NCI-H2227 (cell line): Measurements from ENCODE around the gene PNPLA8.
A peak's percentile ranks its signal among the peaks of the same experiment; 100 is the strongest.
"Not testable (repeated sequence)": the region's sequence is repeated elsewhere in the genome, so short reads cannot be mapped to it uniquely, and the experiment has no call there.

Experiments used
- DNase-seq: peaks from one replicate; lab custom pipeline; 2025; ENCODE audit not compliant: unreplicated experiment; lab: John Stamatoyannopoulos, UW

Gene PNPLA8

DNA sequence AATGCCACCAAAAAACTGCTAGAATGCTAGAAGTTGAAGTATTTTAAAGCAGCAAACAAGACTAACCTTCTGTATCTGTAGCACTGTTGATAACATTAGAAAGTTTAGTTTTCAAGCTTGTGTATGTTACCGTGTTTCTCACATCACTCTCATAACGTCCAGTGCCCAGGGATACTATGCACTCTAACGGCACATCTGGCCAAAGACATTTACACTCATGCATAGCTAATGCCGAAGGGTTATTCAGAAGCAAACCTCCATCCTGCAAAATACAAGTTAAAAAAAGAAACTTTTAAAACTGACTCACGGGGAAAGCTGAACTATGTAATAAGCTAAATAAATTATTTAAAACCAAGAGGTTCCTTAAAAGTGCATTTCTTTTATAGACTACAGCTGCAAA lies 46.8 kb downstream of the PNPLA8 start:
- DNase-seq: no peak

DNA sequence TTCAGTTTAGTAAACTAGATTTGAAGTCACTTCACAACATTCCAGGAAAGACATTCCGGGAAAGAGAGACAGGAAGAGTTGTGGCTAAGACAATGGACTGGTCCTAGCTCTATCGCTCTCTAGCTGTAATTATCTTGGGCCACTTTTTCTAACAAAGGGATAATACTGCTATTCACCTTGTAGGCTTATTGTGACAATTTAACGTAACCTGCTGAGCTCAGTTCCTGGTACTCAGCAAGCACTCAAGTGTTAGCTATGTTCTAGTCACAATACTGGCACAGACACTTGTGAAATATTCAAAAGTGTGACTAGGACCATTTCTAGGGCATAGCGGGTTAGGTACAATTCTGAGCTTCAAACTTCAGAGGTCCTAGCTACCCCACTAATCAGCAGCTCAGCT lies 57.7 kb downstream of the PNPLA8 start:
- peak; percentile 32 for DNase-seq

DNA sequence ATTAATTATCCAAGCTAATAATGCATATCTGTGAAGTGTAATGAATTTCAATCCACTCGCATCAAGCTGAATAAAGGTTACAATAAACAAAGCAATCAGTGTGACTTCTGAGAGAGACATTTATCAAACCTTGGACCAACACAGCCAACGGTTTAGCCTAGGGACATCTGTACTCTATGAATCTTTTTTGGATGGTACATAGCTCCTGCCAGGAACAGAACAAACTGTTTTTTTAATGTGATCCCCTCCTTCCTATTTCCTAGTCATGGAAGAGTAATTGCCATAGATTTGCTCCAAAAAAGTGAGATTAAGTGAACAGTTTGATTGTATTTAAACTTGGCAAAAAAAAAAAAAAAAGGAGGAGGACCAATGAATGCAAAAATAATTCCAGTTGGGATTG lies 58.5 kb downstream of the PNPLA8 start:
- no peak for DNase-seq

DNA sequence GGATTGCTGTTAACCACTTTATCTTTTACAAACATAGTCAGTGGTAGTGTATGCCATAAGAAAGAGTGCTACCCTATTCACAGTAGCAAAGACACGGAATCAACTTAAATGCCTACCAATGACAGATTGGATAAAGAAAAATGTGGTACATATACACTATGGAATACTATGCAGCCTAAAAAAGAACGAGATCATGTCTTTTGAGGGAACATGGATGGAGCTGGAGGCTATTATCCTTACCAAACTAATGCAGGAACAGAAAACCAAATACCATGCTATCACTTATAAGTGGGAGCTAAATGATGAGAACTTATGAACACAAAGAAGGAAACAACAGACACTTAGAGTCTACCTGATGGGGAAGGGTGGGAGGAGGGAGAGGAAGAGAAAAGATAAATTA lies 59.6 kb downstream of the PNPLA8 start:
- DNase-seq: not testable (repeated sequence)

DNA sequence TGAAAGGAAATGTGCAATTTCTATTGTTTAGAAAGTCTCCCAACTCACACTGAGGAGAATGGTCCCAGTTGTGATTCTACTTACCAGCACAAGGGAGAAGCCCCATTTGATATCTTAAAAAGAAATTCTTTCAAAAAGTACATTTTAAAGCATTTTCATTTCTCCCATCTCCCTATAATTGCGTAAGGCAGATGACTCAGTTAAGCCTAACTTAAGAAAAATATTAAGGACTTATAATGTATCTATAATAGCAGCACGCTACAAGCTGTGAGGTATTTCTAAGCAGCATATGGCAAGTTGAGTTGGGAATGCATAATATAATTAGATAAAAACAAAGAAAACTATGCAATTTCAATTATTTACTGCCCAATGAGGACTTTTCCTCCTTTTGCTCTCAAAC lies 61.2 kb downstream of the PNPLA8 start:
- no peak for DNase-seq

DNA sequence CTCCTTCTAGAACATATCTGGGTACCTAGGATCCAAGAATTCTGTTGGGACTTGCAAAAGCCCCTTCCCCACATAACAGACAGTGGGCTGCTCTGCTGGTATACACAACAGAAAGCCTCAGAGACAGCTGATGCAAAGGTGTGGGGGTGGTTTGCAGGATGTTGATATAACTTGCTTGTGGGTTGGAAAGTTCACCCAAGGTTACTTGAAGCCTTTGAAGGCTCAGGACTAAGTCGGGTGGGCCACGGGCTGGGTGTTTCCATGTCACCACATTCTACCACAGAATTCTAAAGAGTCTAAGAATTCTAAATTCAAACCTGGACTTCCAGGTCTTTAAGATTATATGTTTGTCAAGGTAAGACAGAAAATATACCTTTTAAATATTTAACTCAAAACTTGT lies 62.3 kb downstream of the PNPLA8 start:
- no peak for DNase-seq

DNA sequence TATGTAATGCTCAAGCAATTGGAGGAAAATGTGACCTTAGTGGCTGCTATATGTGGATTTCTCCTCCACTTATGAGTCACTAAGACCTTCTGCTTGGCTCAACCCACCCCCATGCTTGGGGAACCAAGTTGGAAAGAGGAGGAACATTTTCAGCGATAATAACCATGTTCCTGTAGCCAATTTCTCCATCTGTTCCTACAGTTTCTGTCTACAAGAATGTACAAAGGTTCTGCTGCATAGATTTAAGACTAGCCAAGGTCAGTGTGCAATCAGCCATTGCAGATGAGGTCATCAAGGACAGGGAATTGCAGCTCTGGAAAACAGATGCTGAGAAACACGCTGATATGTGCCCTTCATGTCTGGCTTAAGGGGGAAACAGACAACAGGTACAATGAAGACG lies 64.1 kb downstream of the PNPLA8 start:
- DNase-seq: peak; percentile 50

DNA sequence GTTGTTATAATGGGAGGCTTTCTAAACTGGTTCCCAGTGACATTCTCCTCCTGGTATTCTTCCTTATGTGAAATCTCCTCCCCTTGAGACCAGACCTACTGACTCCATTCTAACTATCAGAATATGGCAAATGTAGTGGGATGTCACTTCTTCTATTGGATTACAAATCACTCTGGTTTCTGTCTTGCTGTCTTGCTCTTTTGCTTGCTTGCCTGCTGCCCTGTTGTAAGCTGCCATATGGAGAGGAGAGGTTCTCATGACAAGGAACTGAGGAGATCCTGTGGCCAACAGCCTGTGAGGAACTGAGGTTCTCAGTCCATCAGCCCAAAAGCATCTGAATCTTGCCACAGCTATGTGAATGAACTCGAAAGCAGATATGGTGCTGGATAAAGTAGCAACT lies 65.0 kb downstream of the PNPLA8 start:
- no peak for DNase-seq

DNA sequence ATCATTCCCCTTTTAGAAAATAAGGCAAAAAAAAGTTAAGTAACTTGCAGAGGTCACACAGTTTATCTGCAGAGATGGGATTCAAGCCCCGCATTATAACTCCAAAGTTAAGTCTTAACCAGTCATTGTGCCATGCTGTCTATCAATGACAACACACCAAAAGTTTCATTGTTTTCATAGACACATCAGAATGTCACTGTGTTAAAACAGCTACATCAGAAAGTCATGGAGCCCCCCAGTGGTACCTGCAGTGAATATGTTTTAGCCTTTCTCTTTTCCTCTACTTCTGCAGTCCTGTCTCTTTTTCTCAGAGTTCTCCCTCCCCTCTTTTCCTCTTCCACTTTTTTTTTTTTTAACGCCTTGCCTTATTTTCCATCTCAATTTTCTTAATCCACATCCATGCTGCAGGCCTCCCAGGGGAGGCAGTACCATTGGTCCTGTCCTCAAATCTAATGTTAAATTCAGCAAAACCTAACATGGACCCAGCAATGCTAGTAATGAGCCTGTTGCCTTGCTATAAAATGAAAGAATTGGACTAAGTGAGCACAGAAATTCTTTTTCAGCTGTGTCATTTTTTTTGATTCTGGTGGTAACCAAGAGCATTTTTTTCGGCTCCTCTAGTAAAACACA lies 65.9 kb downstream of the PNPLA8 start:
- DNase-seq: peak; percentile 48

DNA sequence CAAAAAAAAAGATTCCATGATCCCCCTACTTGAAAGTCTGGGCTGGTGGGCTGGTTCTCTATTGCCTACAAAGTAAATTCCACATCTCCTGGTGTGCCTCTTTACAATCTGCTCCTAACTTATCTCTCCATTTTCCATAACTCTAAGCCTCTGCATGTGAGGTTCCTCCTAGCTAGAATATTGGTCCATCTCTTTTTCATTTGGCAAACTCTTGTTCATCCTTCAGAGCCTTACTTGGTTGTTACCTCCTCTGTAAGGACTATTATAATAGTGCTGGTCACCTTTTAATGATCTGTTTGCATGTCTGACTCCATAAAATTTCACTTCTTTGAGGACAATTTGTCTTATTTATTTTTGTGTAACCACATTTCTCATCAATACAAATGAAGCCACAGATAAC lies 68.1 kb downstream of the PNPLA8 start:
- no peak for DNase-seq

DNA sequence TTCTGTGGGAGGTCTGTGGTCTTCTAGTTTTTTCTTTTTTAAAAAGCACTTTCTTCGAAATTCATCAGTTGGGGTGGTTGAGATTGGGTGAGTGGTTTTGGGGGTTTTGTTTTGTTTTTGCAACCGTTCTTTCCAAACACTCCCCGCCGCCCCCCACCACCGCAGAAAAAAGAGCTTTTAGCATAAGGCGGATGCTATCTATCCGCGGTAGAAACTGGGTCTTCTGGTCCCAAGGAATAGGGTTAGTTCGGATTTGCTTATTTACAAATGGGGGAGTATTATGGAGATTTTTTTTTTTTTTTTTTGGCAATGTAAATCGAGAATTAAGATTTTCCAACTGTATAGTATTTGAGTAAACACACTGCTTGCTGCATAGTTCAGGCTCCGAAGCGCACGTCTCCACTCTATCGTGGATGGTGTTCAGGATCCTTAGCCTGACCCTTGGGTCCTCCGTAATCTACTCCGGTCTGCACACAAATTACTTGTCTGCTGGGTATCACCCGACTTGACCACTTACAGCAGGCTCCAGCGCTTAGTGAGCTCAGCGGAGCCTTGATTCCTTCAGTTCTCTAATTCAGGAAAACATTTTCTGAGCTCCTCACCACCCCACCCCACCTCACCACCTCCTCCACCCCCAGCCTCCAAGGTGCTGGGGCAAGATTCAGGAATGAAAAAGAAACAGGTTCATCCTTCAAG lies 68.9 kb downstream of the PNPLA8 start:
- peak; percentile 28 for DNase-seq

DNA sequence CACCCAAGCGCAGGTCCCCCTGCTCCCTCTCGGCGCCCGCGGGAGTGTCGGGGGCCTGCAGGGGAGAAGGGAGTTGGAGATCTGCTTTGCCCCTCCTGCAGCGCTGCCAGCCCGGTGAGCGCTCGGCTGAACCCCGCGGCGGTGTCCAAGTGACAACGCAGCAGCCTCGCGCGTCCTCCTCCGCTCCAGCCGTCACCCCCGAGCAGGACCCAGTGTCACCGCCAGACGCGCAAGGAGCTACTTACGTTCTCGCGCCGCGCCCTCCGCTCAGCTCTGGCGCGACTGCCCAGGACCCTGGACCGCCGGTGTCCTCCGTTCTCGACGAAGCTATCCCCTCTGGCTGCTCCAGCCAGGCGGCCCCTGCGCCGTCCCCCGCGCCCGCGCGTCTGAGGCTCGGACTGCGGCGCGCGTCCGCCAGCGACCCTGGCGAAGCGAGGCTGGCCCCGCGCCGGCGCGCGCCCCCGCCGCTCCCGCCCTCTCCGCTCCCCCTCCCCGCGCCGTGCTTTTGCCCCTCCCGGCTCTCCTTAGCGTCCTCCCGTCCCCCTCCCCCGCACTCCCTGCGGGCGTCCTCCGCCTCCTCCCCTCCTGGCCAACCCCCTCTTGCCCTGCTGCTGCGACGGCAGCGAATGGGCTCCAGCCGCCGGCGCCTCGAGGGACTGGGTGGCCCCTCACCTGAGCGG lies 69.8 kb downstream of the PNPLA8 start, which contains the start of gene NRCAM:
Gene NRCAM, minus strand, starts transcription at position 439 of the 680 bp plus-strand sequence. CDS start 216,372 bp downstream, outside the sequence.
- DNase-seq: peak; percentile 97

DNA sequence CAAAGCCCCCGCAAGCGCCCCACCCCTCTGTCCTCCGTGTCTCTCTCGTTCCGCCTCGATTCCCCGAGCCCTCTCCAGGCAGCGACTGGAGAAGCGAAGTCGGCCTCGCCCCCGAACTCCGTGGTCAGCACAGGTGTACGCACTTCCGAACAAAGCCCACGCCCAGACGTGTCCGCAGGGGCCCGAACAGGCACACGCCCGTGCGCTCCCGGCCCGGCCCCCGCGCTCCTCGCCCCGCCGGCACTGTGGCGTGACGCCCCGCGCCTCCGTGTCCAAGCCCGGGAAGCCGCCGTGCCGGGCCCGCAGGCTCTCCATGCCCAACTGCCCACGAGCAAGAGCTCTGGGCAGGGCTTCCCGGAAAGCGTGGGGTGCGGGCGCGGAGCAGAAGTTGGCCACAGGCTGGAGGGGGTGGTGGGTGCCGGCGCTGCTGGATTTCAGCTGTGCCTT lies 70.4 kb downstream of the PNPLA8 start:
- peak; percentile 66 for DNase-seq

DNA sequence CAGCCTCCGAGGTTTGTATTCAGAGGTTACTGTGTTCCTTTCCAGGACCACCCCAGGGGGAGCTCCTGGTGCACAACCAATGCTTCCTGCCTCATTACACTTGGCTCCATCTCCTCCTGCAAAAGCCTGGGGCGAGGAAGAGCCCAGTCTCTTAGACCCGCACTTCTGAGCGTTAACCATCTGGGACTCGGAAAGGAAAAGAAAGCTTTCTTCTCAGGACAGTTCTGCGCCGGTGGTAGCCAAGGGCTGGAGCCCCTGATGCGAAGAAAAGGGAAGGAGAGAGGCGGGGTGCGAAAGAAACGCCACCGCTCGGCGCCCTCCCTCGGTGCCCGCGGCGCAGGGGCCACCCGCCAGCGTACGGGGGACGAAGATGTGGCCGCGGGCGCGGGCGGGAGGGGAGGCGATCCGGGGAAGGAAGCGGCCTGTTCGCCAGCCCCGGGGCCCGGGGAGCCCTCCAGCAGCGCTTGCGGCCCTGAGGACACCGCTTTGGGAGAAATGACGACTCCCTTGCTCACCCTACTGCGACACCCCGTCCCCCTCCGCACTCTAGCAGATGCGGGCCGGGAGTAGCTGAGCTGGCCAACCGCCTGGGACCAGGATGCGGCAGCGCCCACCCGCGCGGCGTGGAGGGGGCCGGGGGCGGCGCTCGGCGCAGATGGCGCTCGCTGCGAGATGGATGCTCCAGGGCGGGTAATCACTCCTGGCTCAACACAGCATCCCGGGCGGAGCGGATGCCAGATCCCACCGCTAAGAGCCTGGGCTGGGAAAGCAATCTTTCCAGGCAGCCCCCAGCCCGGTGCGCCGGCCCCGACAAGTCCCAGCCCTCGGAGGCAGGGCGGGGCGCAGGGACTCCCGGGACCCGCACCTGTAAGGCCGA lies 71.0 kb downstream of the PNPLA8 start:
- peak; percentile 76 for DNase-seq

DNA sequence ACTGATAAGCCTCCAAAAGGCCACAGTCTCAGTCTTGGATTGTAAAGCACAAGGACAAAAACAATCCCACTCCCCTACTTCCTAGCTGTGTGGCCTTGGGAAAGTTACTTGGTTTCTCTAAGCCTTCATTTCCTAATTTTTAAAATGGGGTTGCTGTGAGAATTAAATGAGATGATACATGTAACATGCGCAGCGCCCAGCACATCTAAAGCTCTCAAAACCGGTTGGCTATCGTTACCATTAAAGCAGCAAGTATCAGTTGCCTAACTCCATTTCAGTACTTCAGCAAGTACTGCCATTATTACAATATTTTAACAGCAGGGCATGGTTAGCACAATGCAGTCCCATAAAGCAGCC lies 71.6 kb downstream of the PNPLA8 start:
- no peak for DNase-seq

DNA sequence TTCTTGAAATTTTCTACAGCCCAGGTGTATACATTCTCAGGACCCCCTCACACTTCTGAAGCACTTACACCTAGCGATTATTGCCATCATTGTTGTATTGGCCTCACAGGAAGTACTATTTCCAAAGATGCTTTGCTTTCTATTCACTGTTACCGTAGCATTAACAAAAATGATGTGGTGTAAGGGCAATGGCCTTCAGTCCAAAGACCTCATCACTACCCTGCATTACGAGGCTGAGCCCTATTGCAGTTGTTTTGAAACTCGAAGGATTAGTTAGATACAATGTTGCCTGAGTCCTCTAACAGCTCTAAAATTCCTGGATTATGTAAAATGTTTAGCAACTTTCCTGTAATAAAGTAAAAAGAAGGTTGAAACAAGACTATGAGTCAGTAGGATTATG lies 72.6 kb downstream of the PNPLA8 start:
- no peak for DNase-seq

DNA sequence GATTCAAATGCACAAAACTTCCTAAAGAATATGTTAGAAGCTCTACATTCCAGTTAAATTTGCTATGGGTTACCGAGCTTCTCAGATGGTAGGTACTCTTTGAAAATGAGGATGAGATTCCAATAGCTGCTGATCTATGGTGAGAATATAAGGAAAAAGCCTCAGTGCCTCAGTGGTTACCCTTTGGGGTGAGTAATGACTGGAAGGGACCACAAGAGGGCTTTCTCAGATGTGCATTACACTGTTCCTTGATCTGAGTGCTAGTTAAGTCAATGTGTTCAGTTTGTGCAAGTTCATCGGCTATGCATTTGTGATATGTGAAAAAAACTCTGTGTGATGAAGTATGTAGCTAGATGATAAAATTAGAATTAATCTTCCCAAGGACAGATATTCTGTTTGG lies 73.2 kb downstream of the PNPLA8 start:
- DNase-seq: peak; percentile 30

DNA sequence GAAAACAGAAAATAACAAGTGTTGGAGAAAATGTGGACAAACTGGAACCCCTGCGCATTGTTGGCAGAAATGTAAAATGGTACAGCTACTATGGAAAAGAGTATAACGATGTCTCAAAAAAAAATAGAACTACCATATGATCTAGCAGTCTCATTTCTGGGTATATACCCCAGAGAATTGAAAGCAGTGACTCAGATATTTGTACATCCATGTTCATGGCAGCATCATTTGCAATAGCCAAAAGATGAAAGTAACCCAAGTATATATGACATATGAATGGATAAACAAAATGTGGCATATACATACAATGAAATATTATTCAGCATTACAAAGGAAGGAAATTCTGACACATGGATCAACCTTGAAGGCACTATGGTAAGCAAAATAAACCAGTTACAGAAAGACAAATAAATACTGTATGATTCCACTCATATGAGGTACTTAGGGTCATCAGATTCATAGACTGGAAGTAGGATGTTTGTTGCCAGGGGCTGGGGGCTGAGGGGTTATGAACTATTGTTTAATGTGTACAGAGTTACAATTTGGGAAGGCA lies 74.6 kb downstream of the PNPLA8 start:
- DNase-seq: no peak

DNA sequence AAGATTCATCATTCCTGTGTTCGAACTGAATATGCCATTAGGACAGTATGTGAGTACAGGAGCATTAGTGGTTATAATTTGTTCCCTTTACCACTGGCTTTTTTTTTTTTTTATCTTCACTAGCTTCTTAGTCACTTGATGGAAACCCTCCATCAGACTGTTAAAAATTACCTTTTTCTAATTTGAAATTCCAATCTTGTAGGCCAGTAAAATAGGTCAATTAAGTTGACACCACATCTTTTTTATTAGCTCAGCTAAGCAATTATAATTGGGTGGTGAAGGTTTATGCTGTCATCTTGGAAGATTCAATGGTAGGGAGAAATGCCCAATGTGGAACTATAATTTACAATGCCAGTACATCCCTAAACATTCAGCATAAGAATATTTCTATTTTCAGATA lies 75.8 kb downstream of the PNPLA8 start:
- no peak for DNase-seq

DNA sequence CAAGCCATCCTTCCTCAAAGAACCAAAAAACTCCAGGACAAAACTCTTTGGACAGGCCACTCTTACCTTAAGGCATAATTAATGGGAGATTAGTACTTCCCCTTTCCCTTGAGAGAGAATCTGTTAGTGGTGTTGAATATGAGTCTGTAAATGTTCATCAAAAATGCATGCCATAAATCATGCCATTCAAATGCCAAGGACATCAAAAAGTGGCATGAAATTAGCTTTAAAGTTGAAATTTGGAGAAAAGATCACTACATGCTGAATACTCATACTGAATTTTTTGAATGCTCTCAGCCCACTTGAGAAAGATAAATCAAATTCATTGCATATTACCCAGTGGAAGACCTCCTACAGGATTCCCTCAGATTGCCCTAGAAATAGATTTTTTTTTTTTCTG lies 76.4 kb downstream of the PNPLA8 start:
- DNase-seq: no peak
